22Rv1 (cell line): ENCODE measurements around the gene RALGPS2.

ENCODE experiments used
- ZFX ChIP-seq: fragments of 450-650 bp; IDR thresholded peaks from 2 replicates; pipeline ENCODE4 v1.6.1; 2017; ENCODE audit warnings: antibody characterized with exemption, borderline replicate concordance
- TF ChIP-seq, protein P1 (sequence below): fragments of 450-650 bp; IDR thresholded peaks from 2 replicates; pipeline ENCODE4 v1.5.1; 2017; ENCODE audit warnings: mild to moderate bottlenecking

DNA sequence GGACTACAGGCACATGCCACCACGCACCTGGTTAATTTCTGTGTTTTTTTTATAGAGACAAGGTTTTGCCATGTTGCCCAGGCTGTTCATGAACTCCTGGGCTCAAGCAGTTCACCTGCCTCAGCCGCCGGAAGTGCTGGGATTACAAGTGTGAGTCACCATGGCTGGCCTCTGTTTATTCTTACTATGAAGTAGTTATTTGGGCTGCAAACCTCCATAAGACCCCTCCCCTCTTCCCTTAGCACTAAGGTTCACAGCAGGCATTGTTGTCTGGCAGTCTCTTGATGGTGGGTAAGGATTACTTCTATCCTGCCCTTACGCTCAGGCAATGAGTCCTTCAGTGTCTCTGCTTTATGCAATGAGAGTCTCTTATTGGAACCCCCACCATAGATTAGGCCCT lies 94.1 kb downstream of the RALGPS2 start:
- TF ChIP-seq, protein P1, sequence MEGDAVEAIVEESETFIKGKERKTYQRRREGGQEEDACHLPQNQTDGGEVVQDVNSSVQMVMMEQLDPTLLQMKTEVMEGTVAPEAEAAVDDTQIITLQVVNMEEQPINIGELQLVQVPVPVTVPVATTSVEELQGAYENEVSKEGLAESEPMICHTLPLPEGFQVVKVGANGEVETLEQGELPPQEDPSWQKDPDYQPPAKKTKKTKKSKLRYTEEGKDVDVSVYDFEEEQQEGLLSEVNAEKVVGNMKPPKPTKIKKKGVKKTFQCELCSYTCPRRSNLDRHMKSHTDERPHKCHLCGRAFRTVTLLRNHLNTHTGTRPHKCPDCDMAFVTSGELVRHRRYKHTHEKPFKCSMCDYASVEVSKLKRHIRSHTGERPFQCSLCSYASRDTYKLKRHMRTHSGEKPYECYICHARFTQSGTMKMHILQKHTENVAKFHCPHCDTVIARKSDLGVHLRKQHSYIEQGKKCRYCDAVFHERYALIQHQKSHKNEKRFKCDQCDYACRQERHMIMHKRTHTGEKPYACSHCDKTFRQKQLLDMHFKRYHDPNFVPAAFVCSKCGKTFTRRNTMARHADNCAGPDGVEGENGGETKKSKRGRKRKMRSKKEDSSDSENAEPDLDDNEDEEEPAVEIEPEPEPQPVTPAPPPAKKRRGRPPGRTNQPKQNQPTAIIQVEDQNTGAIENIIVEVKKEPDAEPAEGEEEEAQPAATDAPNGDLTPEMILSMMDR = no peak
- no peak for TF ChIP-seq ZFX
